ENCODE data around the gene MORC4.
A peak's percentile ranks its signal among the peaks of the same experiment; 100 is the strongest.
"Not testable (repeated sequence)": the region's sequence is repeated elsewhere in the genome, so short reads cannot be mapped to it uniquely, and the experiment has no call there.

Gene MORC4

GRCh38 chrX:107000013-107000515, at the start of gene MORC4:
Gene MORC4 (minus strand): TSS chrX:107000212. CDS start chrX:106999969, 243 bp downstream.
- DNase-seq (ENCODE audit: low read depth in 3 of 3), result peak; percentile 43 to 78 (median 43)

GRCh38 chrX:107047622-107048021, 47.6 kb upstream of the MORC4 start:
- no peak for DNase-seq (ENCODE audit: low read depth in 3 of 3)

- DNase-seq (ENCODE audit: low read depth in 3 of 3), result no peak
Observed at GRCh38 chrX:107029752-107030151, 29.7 kb upstream of the MORC4 start.

GRCh38 chrX:107025545-107025944, 25.5 kb upstream of the MORC4 start:
- DNase-seq (ENCODE audit: low read depth in 3 of 3), result no peak

- DNase-seq (ENCODE audit: low read depth in 3 of 3), result no peak
Observed at GRCh38 chrX:107014936-107015335, 14.9 kb upstream of the MORC4 start.

- DNase-seq (ENCODE audit: low read depth in 3 of 3), result no peak
Observed at GRCh38 chrX:107008034-107008433, 8.0 kb upstream of the MORC4 start.

- DNase-seq (ENCODE audit: low read depth in 3 of 3), result peak in 2 of 3 experiments; percentile 6 to 25
Observed at GRCh38 chrX:106999002-106999975, 723 bp downstream of the MORC4 start.

- no peak for DNase-seq (ENCODE audit: low read depth in 3 of 3)
Observed at GRCh38 chrX:106997611-106998010, 2.4 kb downstream of the MORC4 start.

- DNase-seq (ENCODE audit: low read depth in 3 of 3), result no peak
Observed at GRCh38 chrX:106995678-106996077, 4.3 kb downstream of the MORC4 start.

- no peak for DNase-seq (ENCODE audit: low read depth in 3 of 3)
Observed at GRCh38 chrX:106987488-106987887, 12.5 kb downstream of the MORC4 start.

- no peak for DNase-seq (ENCODE audit: low read depth in 3 of 3)
Observed at GRCh38 chrX:106980952-106981626, 18.9 kb downstream of the MORC4 start.

- DNase-seq (ENCODE audit: low read depth in 3 of 3), result no peak
Observed at GRCh38 chrX:106976416-106976815, 23.6 kb downstream of the MORC4 start.

- DNase-seq (ENCODE audit: low read depth in 3 of 3), result no peak
Observed at GRCh38 chrX:106973433-106974149, 26.4 kb downstream of the MORC4 start.

GRCh38 chrX:106972896-106973295, 27.1 kb downstream of the MORC4 start:
- DNase-seq (ENCODE audit: low read depth in 3 of 3), result no peak

GRCh38 chrX:106966547-106966946, 33.5 kb downstream of the MORC4 start:
- not testable (repeated sequence) for DNase-seq (ENCODE audit: low read depth in 3 of 3)

- no peak for DNase-seq (ENCODE audit: low read depth in 3 of 3)
Observed at GRCh38 chrX:106964290-106964689, 35.7 kb downstream of the MORC4 start.

GRCh38 chrX:106963111-106963510, 36.9 kb downstream of the MORC4 start:
- DNase-seq (ENCODE audit: low read depth in 3 of 3), result no peak

- DNase-seq (ENCODE audit: low read depth in 3 of 3), result no peak
Observed at GRCh38 chrX:106959901-106960300, 40.1 kb downstream of the MORC4 start.

- no peak for DNase-seq (ENCODE audit: low read depth in 3 of 3)
Observed at GRCh38 chrX:106957856-106958255, 42.2 kb downstream of the MORC4 start.

- no peak for DNase-seq (ENCODE audit: low read depth in 3 of 3)
Observed at GRCh38 chrX:106955004-106955772, 44.8 kb downstream of the MORC4 start.

- no peak for DNase-seq (ENCODE audit: low read depth in 3 of 3)
Observed at GRCh38 chrX:106954041-106954440, 46.0 kb downstream of the MORC4 start.
